A549 treated with CORT108297 at 1 μM for 4 hours (cell line): Measurements from ENCODE around the gene HCRT. TPM values are rescaled to one million over a fixed set of nuclear protein-coding genes. Genes with fewer than 3 reads are reported as not detected.

Experiments
- total RNA-seq: library from RNA; stranded (reverse); fragments of 200-300 nt; extraction: Qiagen RNA extraction; gene quantifications from 5 replicates; pipeline ENCODE4 v1.2.3, GENCODE V29; 2022

HCRT gene
- 0.23 to 0.29 TPM (median 0.24 TPM) in 4 of 5 replicates, not detected in the other for total RNA-seq

GRCh38 chr17:42184713-42185620, at the start of gene HCRT:
Gene HCRT (minus strand): TSS chr17:42185452. CDS start chr17:42185365, 87 bp downstream.

GRCh38 chr17:42193969-42194899, 9.0 kb upstream of the HCRT start, which contains the start of gene GHDC:
Gene GHDC (minus strand): TSS chr17:42194494. CDS start chr17:42193581, 913 bp downstream.

GRCh38 chr17:42180922-42181850, 4.1 kb downstream of the HCRT start, which contains the start of gene KCNH4:
Gene KCNH4 (minus strand): TSS chr17:42181142. CDS start chr17:42180945, 197 bp downstream.

Other genes with a start within 250 kb of the HCRT start
- 59.8 to 75.7 TPM (median 71.5 TPM) in 5 replicates for gene CNP, start 218.7 kb downstream of the HCRT start, total RNA-seq
- 115 to 125 TPM (median 118 TPM) in 5 replicates for gene DNAJC7, start 168.0 kb downstream of the HCRT start, total RNA-seq
- 44.6 to 49.7 TPM (median 48.8 TPM) in 5 replicates for gene NKIRAS2, start 165.4 kb downstream of the HCRT start, total RNA-seq
- 0.47 to 0.94 TPM (median 0.79 TPM) in 5 replicates for gene C17orf113, start 134.9 kb downstream of the HCRT start, total RNA-seq
- 0.09 to 0.29 TPM (median 0.23 TPM) in 5 replicates for gene ZNF385C, start 87.0 kb downstream of the HCRT start, total RNA-seq
- gene DHX58, start 72.7 kb downstream of the HCRT start, total RNA-seq = 0.30 to 0.59 TPM (median 0.38 TPM) in 5 replicates
- 37.5 to 58.5 TPM (median 53.2 TPM) in 5 replicates for gene KAT2A, start 64.1 kb downstream of the HCRT start, total RNA-seq
- gene HSPB9, start 62.6 kb downstream of the HCRT start, total RNA-seq = not detected in 5 replicates
- gene RAB5C, start 30.5 kb downstream of the HCRT start, total RNA-seq = 223 to 270 TPM (median 267 TPM) in 5 replicates
- gene KCNH4, start 4.3 kb downstream of the HCRT start, total RNA-seq = 0.15 to 0.49 TPM (median 0.39 TPM) in 5 replicates
- gene GHDC, start 9.0 kb upstream of the HCRT start, total RNA-seq = 15.7 to 22.8 TPM (median 21.1 TPM) in 5 replicates
- 23.3 to 30.2 TPM (median 28.6 TPM) in 5 replicates for gene STAT5B, start 90.9 kb upstream of the HCRT start, total RNA-seq
- 3.8 to 6.8 TPM (median 5.8 TPM) in 5 replicates for gene STAT5A, start 103.0 kb upstream of the HCRT start, total RNA-seq
- 72.7 to 81.7 TPM (median 77.8 TPM) in 5 replicates for gene STAT3, start 203.0 kb upstream of the HCRT start, total RNA-seq
- 416 to 511 TPM (median 450 TPM) in 5 replicates for gene CAVIN1, start 237.8 kb upstream of the HCRT start, total RNA-seq